Measurements from ENCODE around the gene JOSD1. TPM values are rescaled to one million over a fixed set of nuclear protein-coding genes. Genes with fewer than 3 reads are reported as not detected.

Gene JOSD1
- total RNA-seq, 1 donor from 2014 or later, result 44.7 TPM

DNA sequence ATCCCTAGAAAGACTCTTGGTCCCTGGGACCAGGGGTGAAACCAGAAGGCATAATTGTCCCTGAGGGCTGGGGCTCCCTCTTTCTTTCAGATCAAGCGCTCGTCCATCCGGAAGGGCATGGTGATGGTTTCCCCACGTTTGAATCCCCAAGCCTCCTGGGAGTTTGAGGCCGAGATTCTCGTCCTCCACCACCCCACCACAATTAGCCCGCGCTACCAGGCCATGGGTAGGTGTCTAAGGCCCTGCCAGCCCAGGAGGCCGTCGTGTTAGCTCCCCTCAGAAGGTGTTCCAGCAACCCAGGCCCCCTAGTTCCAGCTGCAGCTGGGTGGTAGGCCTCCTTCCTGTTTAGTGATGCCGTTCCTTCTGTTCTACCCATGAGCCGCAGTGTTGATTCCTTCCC, 26.4 kb upstream of the JOSD1 start:
- DNase-seq, result no peak
- Histone ChIP-seq H3K9me3 (no peaks in the 10 kb centered on the region), H3K27me3 (ENCODE audit: low read depth) (no peaks in the 10 kb centered on the region), H3K36me3 (peaks cover 99% of the 10 kb centered on the region), H3K4me3 (no peak overlapping the region), H3K4me1 (no peaks in the 10 kb centered on the region), H3K27ac (no peak overlapping the region)
- no peak for ATAC-seq
- TF ChIP-seq, protein P1, sequence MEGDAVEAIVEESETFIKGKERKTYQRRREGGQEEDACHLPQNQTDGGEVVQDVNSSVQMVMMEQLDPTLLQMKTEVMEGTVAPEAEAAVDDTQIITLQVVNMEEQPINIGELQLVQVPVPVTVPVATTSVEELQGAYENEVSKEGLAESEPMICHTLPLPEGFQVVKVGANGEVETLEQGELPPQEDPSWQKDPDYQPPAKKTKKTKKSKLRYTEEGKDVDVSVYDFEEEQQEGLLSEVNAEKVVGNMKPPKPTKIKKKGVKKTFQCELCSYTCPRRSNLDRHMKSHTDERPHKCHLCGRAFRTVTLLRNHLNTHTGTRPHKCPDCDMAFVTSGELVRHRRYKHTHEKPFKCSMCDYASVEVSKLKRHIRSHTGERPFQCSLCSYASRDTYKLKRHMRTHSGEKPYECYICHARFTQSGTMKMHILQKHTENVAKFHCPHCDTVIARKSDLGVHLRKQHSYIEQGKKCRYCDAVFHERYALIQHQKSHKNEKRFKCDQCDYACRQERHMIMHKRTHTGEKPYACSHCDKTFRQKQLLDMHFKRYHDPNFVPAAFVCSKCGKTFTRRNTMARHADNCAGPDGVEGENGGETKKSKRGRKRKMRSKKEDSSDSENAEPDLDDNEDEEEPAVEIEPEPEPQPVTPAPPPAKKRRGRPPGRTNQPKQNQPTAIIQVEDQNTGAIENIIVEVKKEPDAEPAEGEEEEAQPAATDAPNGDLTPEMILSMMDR (IDR thresholded peaks at IDR 0.05), result no peak
- intact Hi-C loops (cut with DNase I), result no loop called here

DNA sequence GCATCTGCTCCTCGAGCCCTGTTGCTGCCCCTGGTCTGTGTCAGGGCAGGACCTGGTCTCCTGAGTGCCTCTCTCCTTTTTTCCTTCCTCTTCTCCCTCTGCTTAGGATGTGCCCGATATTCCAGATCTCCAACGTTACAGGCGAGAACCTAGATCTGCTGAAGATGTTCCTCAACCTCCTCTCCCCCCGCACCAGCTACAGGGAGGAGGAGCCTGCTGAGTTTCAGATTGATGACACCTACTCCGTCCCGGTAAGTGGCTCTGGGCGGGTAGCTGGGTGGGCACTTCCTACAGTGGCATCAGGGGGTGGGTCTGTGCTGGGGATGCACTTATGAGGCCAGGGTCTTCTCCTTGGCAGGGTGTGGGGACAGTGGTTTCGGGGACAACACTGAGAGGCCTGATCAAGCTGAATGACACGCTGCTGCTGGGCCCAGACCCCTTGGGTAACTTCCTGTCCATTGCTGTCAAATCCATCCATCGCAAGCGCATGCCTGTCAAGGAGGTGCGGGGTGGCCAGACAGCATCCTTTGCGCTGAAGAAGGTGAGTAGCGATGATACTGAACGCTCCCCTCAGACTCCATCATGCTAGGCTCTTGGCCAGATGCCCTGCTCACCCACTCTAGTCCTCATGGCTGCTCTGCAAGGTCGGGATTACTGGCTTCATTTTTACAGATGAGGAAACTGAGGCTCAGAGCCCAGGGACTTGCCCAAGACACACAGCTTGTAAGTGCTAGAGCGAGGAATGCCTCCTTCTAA, 25.3 kb upstream of the JOSD1 start:
- intact Hi-C loops (cut with DNase I), result no loop called here
- no peak overlapping the region for H3K27ac ChIP-seq
- H3K9me3 ChIP-seq, result no peaks in the 10 kb centered on the region
- H3K36me3 ChIP-seq, result peaks cover 99% of the 10 kb centered on the region
- DNase-seq (no peak), ATAC-seq (no peak)
- H3K27me3 ChIP-seq (ENCODE audit: low read depth), result no peaks in the 10 kb centered on the region
- H3K4me3 ChIP-seq, result no peak overlapping the region
- no peaks in the 10 kb centered on the region for H3K4me1 ChIP-seq
- TF ChIP-seq, protein P1 (IDR thresholded peaks at IDR 0.05), result no peak

DNA sequence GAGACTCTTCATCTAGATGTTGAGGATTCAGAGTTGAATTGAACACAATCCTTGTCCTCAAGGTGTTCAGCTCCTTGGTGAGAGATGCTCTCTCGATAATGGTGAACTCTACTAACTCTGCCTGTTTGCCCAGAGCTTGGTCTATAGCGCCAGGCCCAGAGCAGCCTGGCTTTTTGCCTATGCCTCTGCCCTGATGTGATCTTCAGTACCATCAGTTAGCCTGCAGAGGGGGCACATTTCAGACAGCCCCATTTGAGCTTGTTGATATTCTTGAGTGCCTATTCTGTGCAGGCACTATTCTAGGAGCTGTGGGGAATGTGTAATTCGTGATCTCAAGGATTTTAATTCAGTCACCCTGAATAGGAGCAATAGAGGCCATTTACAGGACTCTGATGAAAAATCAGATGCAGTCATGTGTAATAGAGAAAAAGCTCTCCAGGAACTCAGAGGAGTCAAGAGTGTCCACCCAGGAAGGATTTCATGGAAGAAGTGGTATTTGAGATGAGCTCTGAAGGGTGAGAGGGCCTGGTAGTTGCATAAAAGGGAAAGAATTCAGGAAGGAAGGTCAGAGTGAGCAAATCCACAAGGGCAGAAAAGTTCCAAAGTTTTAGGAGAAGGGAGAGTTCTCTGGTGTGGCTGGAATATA, 24.3 kb upstream of the JOSD1 start:
- Histone ChIP-seq H3K27ac (no peak overlapping the region), H3K27me3 (ENCODE audit: low read depth) (no peaks in the 10 kb centered on the region), H3K4me3 (no peak overlapping the region), H3K4me1 (no peaks in the 10 kb centered on the region), H3K9me3 (no peaks in the 10 kb centered on the region), H3K36me3 (peaks cover 98% of the 10 kb centered on the region)
- ATAC-seq, result peak in 1 of 2 donors; percentile 22
- intact Hi-C loops (cut with DNase I), result no loop called here
- TF ChIP-seq, protein P1 (IDR thresholded peaks at IDR 0.05), result peak; percentile 33
- DNase-seq, result no peak

DNA sequence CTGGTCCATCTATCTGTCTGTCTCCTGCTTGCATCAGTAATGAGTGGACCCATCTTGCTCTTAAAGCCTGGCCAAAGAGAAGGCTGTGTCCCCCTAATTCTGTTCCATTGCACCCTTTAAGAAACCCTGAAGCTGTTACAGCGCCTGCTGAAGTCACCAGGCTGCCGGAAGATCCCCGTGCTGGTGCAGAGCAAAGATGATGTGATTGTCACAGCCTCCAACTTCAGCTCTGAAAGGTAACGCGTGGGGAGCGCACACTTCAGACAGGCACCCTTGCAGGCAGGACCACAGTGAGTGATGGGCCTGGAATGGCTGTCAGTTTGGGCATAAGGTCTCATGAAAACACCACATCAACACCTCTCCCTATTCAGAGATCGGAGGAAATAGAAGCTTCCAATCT, 23.4 kb upstream of the JOSD1 start:
- DNase-seq (no peak), ATAC-seq (no peak)
- Histone ChIP-seq H3K4me3 (no peak overlapping the region), H3K36me3 (peaks cover 93% of the 10 kb centered on the region), H3K9me3 (no peaks in the 10 kb centered on the region), H3K27ac (no peak overlapping the region), H3K27me3 (ENCODE audit: low read depth) (no peaks in the 10 kb centered on the region), H3K4me1 (peaks cover 3% of the 10 kb centered on the region)
- TF ChIP-seq, protein P1 (IDR thresholded peaks at IDR 0.05), result no peak
- intact Hi-C loops (cut with DNase I), result no loop called here

DNA sequence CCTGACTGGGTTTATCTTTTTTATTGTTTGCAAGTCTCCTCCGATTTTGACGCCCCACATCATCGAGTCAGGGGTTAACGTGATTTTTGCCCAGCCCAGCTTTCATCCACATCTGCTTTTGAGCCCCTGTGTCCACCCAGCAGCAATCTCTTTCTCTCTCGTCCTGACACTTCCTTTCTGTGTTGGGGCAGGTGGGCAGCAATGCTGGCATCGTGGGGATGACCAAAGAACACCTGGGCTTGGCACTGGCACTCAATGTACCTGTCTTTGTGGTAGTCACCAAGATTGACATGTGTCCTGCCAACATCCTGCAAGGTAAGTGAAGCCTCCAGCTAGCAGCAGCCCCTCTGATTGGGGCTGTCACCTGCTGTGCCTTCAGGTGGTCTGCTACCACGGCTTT, 20.8 kb upstream of the JOSD1 start:
- intact Hi-C loops (cut with DNase I), result no loop called here
- Histone ChIP-seq H3K36me3 (peaks cover 92% of the 10 kb centered on the region), H3K4me3 (no peak overlapping the region), H3K27ac (no peak overlapping the region), H3K27me3 (ENCODE audit: low read depth) (no peaks in the 10 kb centered on the region), H3K9me3 (no peaks in the 10 kb centered on the region), H3K4me1 (peaks cover 15% of the 10 kb centered on the region)
- TF ChIP-seq, protein P1 (IDR thresholded peaks at IDR 0.05), result no peak
- ATAC-seq, result no peak
- DNase-seq, result no peak
